NCI-H187 (cell line): ENCODE data around the gene OPRL1.
A peak's percentile ranks its signal among the peaks of the same experiment; 100 is the strongest.

ENCODE experiments used
- DNase-seq, 2 experiments: peaks; one replicate each; lab custom pipeline; 2025; lab: John Stamatoyannopoulos, UW

OPRL1 gene

DNA sequence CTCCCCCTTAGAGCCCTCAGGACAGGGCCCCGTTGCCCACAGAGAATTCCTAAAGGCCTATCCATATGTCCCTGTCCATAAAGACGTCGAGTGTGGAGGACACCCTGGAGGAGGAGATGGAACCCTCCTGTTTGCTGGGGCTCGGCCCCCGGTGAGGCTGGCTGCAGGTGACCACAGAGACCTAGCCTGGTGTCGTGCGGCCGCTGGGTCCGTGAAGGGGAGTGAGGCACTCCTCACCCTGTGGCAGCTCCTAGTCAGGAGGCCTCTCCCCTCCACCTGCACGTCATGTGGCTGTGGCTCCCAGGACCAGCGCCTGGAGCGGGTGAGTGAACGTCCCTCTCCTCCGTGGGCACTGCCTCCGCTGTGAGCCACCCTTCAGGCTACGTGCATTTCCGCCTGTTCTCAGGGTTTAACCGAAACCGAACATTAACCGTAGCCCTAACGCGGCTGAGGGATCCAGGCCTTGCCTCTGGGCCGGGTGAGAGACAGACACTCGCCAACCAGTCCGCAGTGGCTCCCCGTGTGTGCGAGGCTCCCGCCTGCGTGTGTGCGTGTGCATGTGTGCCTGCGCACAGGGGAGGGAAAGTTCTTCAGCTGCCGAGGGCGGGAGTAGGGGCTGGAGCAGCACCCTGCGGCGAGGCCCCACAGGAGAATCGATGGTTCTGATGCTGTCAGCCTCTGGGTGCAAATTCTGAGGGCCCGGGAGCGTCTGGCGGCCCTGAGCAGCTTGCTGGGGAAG lies 22.8 kb upstream of the OPRL1 start:
- no peak for DNase-seq

DNA sequence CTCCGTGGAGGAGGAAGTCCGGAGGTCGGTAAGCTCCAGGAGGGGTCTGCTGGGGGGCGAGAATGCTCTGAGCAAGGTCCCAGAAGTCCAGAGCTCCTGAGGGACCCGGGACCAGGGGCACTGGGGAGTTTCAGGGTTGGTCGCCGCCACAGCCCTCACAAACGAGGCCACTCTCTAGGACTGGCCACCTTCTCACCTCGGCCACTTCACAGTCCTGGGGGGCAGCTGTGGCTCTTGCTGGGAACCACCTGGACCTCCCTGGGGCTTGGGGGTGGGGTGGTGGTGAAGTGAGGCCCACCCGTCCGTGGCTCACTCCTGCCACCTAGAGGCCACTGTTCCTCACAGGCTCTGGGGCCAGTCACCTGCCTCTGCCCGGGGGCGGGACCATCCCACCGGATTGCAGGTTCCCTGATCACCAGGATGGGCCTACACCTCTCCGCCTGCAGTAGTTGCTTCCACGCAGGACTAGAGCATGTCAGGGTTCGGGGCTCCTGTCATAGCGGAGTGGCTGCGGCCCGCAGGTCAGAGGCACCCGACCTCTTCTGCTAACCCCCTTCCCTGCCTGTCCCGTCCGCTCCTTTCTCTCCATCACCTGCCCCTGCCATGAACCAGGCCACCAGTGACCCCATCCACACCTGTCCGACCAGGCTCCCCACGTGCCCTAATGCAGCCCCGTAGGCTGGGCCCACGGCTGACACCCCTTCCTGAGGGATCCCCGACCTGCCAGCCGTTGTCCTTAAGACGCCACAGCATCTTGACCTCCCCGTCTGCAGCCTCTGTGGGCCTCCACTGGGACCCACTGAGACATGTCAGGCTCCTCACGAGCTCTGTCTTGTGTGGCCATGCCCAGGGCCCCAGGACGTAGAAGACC lies 22.0 kb upstream of the OPRL1 start:
- peak; percentile 37 to 69 for DNase-seq

DNA sequence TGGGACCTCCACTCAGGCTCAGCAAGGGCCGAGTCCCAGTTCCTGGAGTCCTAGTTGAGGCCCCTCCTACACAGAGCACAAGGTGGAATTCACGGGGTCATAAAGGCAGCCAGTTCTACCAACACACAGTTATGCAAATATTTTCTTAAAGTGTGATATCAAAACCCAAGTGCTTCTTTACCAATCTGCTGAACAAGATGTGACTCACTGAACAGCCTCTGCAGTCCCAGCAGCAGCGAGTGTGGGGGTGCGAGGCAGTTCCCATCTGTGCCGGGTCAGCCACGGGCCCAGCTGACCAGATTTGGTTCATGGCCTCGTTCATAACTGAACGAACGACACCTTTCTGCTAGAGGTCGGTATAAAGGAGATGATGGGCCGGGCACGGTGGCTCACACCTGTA lies 21.3 kb upstream of the OPRL1 start:
- no peak for DNase-seq

DNA sequence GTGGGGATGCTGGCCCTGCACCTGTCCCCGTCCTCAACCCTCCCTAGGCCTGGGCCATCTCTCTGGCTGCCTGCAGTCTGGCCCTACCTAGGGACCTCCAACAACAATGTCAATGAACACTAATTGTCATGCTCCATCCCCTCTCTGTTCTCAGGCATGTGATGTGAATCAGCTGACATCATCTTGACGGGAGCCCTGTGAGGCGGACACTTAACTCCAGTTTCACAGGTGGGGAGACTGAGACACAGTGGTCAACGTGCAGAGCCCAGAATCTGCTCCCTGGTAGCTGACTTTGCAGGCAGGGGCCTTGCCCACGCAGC lies 17.6 kb upstream of the OPRL1 start:
- no peak for DNase-seq

DNA sequence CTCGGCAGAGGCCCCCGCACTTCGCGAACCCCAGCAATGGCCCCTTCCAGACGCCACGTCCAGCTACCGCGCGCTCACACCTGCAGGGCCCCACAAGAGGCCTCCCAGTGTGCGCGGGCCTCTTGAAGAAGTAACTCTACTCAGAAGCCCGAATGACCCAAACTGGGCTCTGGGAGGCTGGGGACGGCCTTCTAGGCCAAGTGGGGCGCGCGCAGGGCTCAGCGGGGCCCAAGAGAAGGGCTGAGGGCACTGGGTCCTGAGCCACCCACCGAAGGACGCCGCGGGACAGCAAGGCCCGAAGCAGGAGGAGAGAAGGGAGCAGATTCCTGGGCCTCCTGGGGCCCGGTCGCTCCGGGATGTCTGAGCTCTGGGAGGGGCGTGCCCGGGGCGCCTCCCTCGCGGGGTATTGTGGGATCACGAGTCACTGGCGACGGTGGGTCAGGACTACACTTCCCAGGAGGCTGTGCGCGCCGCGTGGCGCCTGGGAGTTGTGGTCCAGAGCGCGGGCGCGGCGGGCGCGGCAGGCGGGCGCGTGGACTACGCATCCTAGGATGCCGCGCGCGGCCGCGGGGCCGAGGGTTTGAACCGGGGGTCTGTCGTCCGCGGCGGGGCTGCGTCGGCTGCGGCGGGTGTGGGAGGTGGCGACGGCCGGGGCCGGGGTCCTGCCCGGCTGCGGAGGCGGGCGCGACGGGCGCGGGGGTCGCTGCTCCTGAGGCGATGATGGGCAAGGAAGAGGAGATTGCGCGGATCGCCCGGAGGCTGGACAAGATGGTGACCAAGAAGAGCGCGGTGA lies 17.1 kb upstream of the OPRL1 start, which contains the start of gene TCEA2:
Gene TCEA2 (plus strand): TSS at position 603 of the 793 bp plus-strand sequence. CDS start 115 bp downstream, at position 718.
- DNase-seq = peak; percentile 86 to 93

DNA sequence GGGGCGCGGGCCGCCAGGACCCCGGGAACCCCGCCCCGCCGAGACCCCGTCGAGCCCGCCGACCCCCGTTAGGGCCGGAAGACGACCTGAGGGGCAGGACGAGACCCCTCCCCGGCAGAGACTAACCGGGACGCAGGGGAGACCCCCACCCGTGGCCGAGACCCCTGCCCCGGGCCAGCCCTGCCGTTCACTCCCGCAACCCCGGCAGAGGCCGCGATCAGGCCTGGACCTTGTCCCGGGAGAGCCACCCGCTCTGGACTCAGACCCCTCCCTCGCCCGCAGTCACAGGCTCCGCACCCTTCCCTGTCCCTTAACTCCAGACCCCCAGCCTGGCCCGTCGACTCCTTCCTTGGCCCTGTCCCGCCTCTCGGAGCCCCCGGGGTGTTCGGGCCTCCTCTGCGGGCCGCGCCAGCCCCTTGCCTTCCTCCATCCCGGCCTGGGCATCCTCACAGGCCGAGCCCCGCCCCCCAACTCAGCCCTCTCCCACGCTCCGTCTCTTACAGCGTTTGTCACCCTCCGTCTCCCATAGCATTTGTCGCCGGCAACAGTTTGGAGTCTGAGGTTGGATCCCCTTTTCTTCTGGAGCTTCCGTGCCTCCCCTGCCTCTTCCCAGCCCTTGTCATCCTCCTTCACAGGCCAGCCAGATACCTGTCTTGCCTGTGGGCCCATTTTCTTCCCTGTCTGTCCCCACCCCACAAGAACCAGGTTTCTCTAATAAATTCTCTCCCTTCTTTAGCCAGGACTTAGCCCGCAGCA lies 16.3 kb upstream of the OPRL1 start:
- DNase-seq = no peak

DNA sequence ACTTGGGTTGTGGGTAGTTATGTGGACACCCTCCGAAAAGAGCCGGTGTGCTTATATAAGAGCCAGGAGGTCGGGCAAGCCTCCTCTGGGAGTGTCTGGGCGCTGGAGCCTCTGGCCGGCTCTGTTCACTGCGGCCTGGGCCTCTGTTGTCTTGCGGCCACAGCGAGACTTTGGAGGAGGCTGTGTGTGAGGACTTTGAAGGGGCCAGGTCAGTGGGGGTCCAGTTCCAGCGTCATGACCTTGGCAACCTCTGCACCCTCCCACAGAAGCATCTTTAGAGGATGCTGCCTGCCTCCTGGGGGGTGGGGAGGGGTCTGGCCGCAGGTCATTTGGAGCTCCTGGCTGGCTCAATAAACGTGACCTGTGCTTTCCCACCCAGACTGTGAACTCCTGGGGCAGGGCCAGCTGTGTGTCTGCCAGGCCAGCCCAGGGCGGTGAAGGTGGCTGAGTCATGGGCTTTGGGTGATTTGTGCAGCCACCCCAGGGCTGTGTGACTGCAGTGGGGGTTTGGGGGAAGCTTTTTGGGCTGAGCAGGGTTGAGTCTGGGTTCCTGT lies 15.7 kb upstream of the OPRL1 start:
- DNase-seq = no peak

DNA sequence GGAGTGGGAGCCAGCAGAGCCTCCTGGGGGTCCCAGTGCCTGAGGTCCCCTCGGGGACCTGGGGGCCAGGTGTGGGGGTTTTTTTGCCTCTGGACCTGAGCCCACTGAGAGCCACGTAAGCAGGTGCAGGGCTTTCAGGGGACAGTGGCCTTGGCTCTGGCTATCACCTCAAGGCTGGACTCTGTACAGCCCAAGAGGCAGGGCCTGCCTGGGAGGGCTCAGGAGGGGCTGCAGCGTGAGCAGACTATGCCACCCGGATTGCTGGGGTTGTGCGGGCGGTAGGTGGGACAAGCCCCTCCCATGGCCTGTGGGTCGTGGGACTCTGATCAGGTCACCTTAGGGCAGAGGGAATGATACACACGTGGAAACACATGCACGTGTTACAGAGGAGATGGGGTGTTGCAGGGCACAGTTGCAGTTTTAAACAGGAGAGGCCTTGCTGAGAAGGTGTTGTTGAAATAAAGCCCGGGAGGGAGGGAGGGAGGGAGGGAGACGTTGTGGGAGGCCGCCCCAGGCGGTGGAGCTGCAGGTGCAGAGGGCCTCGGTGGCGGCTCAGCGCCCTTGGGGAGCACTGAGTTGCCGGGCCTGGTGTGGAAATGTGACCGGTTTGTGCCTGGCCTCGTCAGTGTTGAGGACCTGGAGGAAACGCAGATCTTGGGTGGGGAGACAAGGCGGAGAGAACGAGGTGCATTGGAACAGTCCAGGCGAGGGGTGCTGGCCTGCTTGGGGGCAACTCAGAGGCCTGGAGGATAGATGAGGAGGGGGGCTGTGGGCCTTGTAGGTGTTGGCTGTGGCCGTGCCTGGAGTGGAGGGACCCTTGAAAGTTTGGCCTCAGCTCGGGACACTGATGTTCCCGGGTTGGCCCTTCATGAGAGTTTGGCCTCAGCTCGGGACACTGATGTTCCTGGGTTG lies 14.6 kb upstream of the OPRL1 start:
- DNase-seq = no peak

DNA sequence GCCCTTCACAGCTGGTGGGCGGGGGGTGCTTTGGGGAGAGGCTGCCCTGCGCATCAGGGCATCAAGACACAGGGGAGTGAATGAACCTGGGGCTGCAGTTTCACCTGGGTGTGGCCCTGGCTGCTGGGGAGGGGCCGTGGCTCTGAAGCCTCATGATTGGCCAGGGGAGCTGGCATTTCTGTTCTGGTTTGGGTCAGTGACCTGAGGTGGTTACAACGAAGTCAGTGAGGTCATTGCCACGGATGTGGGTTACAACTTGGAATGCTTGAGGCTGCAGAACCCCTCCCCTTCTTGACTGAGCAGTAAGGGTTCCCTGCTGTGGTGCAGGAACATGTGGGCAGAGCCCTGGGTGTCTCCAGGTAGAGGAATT lies 13.9 kb upstream of the OPRL1 start:
- DNase-seq = no peak

DNA sequence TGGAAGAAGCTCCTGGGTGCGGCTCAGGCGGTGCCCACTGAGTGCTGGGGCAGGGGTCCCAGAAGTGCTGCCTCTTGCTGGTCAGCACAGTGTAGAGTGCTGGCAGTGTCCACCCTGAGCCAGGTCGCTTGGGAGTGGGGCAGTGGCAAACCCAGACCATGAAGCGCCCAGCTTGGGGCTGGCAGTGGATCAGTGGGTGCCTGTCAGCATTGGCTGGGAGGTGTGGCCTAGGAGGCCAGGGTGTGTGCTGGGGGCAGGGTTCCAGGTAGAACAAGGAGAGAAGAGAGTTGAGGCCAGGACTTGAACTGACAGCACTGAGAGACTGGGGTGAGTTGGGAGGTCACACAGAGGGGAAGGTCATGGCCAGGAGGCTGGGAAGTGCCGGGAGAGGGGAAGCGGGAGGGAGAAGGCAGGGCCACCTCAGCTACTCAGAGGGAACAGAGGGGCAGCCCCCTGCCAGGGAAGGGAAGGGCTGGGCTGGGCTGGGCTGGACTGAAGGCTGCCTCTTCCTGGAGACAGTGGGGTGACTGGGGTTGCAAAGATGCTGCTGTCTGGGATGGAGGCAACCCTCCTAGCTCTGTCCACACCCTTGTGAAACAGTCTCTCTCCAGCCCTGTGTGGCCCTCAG lies 12.8 kb upstream of the OPRL1 start:
- no peak for DNase-seq

DNA sequence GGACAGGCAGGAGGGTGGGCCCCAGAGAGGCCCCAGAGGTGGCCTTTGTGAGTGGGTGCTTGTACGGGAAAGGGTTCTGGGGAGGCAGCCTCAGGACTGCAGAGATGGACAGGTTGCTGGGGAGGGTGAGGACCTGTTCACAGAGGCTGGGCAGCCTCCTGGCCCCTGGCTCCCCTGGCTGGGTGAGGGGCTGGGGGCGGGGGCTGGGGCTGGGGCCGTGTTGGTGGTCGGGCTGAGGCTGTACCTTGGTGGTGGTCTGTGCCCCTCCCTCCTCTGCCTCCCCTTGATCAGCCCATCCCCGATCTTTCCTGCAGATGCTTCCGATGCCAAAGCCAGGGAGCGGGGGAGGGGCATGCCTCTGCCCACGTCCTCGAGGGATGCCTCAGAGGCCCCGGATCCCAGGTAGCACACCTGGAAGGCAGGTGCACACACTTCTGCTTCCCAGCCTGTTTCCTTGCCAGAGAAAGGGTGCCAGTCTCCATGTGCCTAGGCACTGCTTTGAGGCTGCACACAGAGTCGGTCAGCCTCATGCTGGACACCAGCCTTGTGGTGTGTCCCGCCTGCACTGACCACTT lies 12.1 kb upstream of the OPRL1 start:
- no peak for DNase-seq

DNA sequence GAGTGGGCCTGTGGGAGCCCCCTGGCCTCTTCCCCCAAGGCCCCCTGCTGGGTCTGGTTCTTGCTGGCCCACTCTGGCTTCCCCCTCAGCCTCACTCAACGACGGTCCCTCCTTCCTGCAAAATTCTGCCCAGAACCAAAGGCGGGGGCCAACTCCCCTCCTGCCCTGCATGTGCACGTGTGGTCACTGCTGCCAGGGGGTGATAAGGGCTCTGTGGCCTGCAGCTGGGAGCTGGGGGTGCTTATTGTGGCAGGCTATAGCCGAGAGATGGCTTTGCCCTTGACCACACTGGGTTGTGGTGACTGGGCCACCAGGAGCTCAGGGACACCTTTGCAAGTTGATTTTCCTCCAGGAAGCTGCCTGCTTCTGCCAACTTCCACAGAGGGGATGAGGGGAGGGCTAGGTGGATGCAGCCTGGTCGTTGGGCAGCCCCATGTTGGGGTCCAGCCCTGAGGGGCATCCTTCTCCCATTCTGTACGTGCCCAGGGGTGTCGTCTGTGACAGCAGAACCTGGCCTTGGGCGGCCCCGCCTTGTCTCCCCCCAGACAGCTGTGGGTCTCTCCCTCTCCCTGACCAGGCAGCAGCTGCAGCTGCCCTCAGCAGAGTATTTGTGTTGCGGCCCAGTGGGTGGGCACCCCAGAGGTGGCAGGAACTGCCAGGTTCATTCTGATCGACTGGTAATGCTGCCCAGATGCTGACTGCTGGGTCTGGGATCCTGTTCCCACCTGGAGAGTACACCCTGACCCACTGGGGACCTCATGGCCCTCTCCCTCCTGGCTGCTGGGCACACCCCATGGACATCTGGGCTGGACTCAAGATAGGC lies 11.3 kb upstream of the OPRL1 start:
- DNase-seq = no peak

DNA sequence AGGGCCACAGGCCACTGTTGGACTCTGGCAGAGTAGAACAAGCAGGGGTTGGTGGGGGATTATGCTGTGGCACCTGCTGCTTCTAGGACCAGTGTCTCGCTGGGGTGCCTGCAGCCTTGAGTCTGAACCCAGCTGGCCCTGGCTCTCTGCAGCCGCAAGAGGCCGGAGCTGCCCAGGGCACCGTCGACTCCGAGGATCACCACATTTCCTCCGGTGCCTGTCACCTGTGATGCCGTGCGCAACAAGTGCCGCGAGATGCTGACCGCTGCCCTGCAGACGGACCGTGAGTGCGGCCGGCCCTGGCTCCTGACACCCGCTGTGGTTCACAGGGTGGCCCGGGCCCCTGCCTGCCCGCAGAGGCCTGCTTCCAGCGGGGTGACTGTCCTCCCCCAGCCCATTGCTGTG lies 10.7 kb upstream of the OPRL1 start:
- no peak for DNase-seq

DNA sequence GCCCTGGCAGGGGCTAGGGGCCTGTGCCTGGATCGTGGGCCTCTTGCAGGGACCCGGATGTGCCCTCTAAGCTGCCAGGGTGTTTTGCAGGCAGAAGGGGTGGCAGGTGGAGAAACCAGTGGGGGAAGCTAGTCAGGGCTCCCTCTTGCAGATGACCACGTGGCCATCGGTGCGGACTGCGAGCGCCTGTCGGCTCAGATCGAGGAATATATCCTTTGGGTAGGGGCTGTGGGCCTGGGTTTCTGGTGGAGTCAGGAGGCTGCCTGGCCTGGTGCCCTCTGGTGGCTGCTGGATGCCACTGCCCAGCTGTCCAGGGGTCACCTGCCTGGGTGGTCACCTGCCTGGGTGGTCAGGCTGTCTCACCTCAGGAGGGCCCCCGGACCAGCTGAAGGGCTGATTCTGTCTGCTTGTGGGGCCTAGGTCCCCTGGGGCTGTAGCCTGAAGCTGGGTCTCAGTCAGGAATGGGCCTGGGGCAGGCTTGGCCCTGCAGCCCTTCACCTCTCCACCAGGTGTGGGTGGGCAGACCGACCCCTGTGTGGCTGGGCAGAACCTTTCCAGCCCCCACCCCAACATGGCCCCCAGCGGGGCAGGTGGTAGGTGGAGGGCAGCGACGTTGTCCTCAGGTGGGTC lies 10.2 kb upstream of the OPRL1 start:
- DNase-seq = no peak

DNA sequence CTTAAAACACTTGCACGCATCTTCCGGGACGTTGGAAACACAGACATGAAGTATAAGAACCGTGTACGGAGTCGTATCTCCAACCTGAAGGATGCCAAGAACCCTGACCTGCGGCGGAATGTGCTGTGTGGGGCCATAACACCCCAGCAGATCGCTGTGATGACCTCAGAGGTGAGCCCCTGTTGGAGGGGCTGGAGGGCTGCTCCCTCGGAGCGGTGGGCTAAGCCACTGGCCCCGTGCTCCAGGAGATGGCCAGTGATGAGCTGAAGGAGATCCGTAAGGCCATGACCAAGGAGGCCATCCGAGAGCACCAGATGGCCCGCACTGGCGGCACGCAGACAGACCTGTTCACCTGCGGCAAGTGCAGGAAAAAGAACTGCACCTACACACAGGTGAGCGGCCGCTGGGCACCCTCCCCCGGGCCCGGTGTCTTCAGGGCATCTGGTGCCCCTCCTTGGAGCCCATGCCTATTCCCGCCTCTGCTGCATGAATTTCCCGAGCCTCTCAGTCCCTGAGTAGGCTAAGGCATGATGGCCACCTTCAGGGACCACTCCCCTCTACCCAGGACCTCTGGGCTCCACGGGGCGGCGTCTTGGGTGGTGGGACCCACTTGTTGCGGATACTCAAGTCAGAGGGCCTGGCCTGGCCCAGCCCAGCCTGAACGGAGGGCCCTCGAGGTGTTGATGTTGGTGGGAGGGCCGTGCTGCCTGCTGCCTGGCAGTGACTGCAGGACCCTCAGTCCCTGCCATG lies 9.5 kb upstream of the OPRL1 start:
- no peak for DNase-seq

DNA sequence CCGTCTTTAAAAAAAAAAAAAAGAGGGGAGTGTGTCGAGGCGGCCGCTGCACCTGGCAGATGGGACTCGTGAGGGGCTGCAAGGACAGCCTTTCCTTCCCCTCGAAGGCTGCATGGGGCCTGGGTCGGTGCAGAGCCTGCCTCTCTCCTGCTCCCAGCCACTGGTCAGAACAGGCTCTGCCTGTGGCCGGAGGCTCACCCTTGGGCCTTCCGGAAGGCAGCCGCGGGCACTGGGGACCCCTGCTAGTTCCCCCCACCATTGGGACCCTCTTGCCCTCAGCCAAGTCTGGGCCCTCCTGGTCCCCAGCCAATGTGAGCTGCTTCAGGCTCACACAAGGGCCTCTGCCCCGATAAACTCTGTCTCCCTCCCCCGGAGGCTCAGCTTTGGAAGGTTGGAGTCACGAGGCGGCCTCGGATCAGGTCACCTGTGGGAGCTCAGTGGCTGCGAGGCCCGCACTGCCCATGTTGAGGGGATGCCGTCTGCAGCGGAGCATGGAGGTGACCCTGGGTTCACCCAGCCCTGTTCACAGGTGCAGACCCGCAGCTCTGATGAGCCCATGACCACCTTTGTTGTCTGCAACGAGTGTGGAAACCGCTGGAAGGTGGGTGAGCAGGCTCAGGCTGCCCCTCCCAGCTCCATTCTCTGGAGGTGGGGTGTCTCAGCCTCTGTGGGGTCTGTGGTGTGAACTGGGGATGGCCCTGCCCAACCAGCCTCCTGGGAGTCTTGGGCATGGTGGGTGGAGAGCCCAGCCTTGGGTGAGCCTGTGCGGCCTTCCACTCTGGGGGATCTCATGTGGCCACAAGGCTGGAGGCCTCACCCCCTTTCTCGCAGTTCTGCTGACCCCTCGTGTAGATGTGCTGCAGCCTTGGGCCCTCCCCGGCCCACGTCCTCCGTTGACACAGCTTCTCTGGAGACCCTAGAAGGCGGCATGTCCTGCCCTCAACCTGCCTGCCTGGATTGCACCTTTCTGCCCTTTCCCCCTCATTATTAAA lies 8.2 kb upstream of the OPRL1 start:
- no peak for DNase-seq
